Activated CD4-positive, alpha-beta T cell treated with anti-CD3 and anti-CD28 coated beads for 1 hour (primary cell): Measurements from ENCODE around the gene CAPN10.
"Not testable (repeated sequence)": the region's sequence is repeated elsewhere in the genome, so short reads cannot be mapped to it uniquely, and the experiment has no call there.

Source experiments
- DNase-seq: peaks from one replicate; pipeline ENCODE4 v3.0.0-alpha.2; 2020

The CAPN10 gene, protein sequence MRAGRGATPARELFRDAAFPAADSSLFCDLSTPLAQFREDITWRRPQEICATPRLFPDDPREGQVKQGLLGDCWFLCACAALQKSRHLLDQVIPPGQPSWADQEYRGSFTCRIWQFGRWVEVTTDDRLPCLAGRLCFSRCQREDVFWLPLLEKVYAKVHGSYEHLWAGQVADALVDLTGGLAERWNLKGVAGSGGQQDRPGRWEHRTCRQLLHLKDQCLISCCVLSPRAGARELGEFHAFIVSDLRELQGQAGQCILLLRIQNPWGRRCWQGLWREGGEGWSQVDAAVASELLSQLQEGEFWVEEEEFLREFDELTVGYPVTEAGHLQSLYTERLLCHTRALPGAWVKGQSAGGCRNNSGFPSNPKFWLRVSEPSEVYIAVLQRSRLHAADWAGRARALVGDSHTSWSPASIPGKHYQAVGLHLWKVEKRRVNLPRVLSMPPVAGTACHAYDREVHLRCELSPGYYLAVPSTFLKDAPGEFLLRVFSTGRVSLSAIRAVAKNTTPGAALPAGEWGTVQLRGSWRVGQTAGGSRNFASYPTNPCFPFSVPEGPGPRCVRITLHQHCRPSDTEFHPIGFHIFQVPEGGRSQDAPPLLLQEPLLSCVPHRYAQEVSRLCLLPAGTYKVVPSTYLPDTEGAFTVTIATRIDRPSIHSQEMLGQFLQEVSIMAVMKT

GRCh38 chr2:240586198-240586918 lies at the start of gene CAPN10:
Gene CAPN10, plus strand, starts transcription at chr2:240586734. Its CDS starts 178 bp downstream, at chr2:240586912.
- peak; percentile 93 for DNase-seq

DNA sequence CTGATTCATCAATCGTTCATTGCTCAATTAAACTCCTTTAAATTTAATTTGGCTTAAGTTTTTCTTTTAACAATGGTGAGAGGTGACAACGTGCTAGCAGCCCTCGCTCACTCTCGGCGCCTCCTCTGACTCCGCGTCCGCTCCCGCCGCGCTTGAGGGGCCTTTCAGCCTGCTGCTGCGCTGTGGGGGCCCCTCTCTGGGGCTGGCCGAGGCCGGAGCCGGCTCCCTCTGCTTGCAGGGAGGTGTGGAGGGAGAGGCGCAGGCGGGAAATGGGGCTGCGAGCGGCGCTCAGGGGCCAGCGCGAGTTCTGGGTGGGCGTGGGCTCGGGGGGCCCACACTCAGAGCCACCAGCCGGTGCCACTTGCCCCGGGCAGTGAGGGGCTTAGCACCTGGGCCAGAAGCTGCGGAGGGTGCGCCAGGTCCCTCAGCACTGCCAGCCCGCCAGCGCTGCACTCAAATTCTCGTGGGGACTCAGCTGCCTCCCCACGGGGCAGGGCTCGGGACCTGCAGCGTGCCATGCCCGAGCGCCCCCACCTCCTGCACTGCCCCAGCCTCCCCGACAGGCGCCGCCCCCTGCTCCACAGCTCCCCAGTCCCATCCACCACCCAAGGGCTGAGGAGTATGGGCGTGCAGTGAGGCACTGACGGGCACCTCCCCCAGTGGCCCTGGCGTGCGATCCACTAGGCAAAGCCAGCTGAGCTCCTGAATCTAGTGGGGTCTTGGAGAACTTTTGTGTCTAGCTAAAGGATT lies 48.3 kb upstream of the CAPN10 start:
- no peak for DNase-seq

- not testable (repeated sequence) for DNase-seq
These were observed 47.4 kb upstream of the CAPN10 start for GRCh38 chr2:240539101-240539500.

DNA sequence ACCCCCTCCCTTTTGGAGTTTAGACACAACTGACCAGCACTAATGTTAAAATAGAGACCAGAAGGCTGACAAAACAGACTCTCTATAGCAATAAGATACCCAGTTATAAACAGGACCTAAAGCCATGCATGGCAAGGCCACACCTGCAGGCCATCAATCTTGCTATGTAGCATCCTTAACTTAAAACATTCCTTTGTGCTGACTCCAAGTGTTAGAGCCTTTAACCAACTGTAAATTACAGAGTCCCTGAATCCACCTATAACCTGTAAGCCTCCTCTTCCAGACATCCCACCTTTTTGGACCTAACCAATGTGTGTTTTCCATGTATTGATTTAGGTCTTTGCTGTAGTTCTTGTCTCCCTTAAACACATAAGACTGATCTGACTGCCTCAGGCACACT lies 46.6 kb upstream of the CAPN10 start:
- DNase-seq = no peak

DNA sequence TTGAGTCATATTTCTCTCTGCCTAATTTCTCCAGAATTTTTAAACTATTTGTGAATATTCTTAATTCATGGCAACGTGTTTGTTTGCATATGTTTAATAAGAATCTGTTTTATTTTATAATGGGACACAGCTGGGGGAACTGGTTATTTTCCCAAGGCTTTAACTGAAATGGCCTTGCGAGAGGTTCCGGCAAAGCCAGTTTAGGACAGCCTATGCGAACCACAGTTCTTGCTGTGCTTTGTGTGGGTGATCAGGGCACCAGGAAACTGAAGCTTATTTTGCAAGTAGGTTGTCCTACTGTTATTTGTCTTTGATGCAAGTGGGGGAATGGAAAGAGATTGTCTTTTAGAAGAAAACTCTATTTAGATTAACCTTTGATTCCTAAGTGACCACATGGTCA lies 35.2 kb upstream of the CAPN10 start:
- no peak for DNase-seq

GRCh38 chr2:240551811-240552210 lies 34.7 kb upstream of the CAPN10 start:
- no peak for DNase-seq

GRCh38 chr2:240553956-240554480 lies 32.5 kb upstream of the CAPN10 start:
- no peak for DNase-seq

DNA sequence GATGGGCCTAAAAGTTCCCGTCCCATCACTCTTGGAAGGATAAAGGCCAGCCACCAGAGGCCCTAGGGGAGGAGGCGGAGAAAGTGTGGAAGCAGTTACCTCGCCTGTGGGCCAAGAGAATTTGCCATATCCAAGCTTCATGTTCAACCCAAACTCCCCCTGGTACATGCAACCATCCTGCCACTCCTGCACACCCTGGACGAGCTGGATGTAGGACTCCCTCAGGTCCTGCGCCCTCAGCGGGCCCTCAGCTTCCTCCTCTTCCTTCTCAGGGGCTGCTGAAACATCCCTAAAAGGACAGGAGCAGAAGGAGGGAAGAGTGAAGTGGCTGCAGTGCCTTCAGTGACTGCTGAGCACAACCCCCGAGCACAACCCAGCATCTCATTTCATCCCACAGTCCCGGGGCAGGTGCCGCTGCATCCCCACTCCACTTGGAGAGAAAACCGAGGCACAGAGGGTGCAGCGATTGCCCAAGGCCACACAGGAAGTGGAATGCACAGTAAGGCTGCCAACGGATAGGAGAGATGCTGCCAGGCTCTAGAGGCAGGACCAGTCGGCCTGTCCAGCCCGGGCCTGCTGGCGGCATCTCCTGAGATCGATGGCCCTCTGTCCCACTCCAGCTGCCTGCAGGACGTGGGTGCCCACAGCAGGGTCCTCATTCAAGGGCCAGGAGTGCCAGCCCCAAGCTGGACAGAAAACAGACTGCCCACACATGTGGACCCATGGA lies 31.6 kb upstream of the CAPN10 start:
- no peak for DNase-seq

GRCh38 chr2:240555541-240556250 lies 30.8 kb upstream of the CAPN10 start:
- DNase-seq = no peak

GRCh38 chr2:240556553-240557100 lies 29.9 kb upstream of the CAPN10 start:
- peak; percentile 60 for DNase-seq

DNA sequence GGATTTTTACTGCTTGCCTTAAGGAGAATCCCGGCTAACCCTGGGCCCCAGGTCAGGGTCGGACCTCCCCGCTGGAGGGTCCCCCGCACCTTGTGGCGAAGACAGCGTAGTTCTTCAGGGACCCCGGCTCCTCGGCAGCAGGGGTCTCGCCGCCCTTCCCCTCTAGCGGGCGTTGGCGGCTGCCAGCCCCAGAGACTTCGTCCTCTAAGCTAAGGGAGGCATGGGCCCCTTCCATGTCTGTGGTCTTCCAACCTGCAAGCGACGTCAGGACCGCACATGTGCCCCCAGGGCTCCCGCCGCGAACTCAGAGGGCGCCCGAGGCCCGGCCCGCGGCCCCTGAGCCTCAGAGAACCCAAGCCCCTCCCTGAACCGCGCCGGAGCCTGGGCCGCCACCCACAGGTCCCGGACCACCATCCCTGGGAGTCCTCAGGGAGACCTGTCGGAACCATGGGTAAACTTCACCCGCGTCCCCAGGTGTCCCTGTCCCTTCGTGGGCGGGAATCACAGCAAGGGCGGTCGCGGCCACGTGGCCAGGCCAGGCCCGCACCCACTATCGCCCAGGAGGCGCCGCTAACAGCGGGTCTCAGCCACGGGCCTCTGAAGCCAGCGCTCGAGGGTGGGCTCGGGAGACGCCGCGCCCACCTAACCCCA lies 29.3 kb upstream of the CAPN10 start:
- DNase-seq = no peak

GRCh38 chr2:240557808-240558207 lies 28.7 kb upstream of the CAPN10 start, which contains the start of gene ANKMY1:
Gene ANKMY1, minus strand, starts transcription at chr2:240557988. Its CDS starts 653 bp downstream, at chr2:240557335.
- peak; percentile 44 for DNase-seq

DNA sequence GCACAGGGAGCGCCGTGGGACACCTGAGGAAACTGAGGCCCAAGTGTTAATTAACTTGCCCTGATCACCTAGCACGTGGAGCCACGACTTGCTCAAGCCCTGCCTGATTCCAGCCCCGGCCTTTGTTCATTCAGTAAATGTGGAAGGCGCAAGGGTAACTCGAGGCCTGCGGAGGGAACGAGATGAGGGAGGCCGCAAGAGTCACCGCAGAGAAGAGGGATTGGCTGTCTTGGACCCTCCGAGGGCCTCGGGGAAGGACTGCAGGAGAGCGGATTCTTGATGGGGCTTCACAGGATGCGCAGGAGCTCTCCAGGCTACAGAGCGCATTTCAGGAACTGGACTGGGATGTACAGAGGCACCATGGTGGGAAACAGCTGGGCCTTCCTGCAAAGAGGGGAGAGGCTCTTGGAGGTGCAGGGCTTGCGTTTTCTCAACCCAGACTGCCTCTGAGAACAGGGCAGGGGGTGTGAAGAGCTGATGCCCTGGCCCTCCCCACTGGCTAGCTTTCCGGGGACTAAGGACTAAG lies 28.2 kb upstream of the CAPN10 start:
- no peak for DNase-seq

- no peak for DNase-seq
These were observed 27.2 kb upstream of the CAPN10 start for GRCh38 chr2:240559286-240559685.

DNA sequence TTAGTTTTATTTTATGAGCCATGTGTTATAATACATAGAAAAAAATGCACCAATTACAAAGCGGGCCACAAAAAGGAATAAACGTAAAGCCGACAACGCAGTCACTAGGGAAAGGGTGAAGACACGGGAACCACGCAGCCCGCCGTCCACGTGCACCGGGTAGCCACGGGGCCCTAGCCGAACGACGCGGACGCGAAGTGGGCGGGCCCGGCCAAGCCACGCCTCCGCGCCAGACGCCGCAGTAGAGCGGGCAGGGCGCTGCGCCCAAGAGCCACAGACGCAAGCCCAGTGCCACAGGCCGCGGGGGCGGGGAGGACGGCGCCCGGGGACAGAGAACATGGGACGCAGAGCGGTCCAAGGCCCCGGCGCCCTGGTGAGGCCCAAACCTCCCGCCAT lies 26.5 kb upstream of the CAPN10 start, which contains the start of gene DUSP28:
DUSP28 (plus strand) TSS at position 274 of the 396 bp plus-strand sequence. CDS start 328 bp downstream, outside the sequence.
- peak; percentile 77 for DNase-seq

DNA sequence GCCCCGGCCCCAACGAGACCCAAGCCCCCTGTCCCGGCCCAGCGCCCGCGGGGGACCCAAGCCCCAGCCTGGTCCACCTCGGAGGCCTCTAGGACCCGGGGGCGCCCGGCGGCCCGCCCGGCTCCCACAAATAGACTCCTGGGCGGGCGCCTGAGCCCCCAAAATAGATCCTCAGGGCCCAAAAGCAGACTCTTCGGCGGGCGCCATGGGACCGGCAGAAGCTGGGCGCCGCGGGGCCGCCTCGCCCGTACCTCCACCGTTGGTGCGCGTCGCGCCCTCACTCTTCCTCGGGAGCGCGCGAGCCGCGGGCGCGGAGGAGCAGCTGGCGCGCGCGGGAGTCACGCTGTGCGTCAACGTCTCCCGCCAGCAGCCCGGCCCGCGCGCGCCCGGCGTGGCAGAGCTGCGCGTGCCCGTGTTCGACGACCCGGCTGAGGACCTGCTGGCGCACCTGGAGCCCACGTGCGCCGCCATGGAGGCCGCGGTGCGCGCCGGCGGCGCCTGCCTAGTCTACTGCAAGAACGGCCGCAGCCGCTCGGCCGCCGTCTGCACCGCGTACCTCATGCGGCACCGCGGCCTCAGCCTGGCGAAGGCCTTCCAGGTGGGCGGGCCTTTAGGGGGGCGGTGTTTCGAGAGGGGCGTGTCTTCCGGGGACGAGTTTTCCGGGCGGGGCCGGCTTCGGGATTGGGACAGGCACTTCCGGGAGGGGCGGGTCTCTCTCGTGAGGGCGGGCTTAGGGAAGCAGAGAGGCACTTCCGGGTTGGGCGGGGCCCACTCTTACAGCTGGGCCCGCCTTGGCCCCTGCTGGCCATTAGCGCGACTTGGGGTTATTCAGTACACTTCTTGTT lies 25.8 kb upstream of the CAPN10 start:
- DNase-seq = peak; percentile 99

- no peak for DNase-seq
These were observed 25.1 kb upstream of the CAPN10 start for GRCh38 chr2:240561325-240561971.

GRCh38 chr2:240563231-240563630 lies 23.3 kb upstream of the CAPN10 start:
- DNase-seq = not testable (repeated sequence)
